PC-3 (cell line): Measurements from ENCODE around the gene LIN54.

Experiments used
- EZH2 ChIP-seq: fragments of 300-600 bp; sonication (generic); IDR thresholded peaks from one replicate; pipeline ENCODE4 v1.6.1; 2017; ENCODE audit warnings: antibody characterized with exemption, mild to moderate bottlenecking, low read length; ENCODE audit not compliant: unreplicated experiment
- TF ChIP-seq, protein P1 (sequence below): fragments of 300-600 bp; sonication (generic); conservative IDR thresholded peaks from 2 replicates; pipeline ENCODE4 v1.5.1; 2017; ENCODE audit warnings: antibody characterized with exemption, low read depth, mild to moderate bottlenecking, low read length

DNA sequence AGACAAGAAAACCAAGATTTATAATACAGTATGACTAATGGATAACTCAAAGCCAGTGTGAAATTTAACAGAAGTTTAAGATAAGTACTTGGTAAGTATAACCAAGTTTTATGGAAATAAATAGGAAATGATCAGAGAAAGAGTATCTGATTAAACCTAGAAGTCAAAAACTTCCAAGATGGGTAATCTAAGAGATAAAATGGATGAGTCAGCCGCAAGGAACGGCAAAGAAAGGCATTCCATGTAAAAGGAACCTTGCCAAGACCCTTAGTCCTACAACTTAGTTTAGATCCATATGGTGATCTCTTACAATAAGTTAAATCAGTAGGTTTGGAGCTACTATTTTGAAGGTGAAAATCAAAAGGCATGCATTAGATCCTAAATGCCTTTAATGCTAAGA is 34.8 kb downstream of the LIN54 start:
- TF ChIP-seq, protein P1, sequence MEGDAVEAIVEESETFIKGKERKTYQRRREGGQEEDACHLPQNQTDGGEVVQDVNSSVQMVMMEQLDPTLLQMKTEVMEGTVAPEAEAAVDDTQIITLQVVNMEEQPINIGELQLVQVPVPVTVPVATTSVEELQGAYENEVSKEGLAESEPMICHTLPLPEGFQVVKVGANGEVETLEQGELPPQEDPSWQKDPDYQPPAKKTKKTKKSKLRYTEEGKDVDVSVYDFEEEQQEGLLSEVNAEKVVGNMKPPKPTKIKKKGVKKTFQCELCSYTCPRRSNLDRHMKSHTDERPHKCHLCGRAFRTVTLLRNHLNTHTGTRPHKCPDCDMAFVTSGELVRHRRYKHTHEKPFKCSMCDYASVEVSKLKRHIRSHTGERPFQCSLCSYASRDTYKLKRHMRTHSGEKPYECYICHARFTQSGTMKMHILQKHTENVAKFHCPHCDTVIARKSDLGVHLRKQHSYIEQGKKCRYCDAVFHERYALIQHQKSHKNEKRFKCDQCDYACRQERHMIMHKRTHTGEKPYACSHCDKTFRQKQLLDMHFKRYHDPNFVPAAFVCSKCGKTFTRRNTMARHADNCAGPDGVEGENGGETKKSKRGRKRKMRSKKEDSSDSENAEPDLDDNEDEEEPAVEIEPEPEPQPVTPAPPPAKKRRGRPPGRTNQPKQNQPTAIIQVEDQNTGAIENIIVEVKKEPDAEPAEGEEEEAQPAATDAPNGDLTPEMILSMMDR, result no peak
- no peak for TF ChIP-seq EZH2
